ENCODE results near the gene ZNF865.

The ZNF865 gene

GRCh38 chr19:55592391-55593090 is 12.9 kb upstream of the ZNF865 start:
- peaks cover 20% of the 10 kb centered on the region for H3K36me3 ChIP-seq (ENCODE audit: insufficient read depth, low read length)
- TF ChIP-seq EZH2 (IDR thresholded peaks at IDR 0.05; ENCODE audit: borderline replicate concordance, low read length) (no peak), CTCF (IDR thresholded peaks at IDR 0.05; ENCODE audit: low read length) (no peak)
- no peak overlapping the region for H3K4me3 ChIP-seq (ENCODE audit: low read depth, low read length, poor library complexity, severe bottlenecking)
- H3K9me3 ChIP-seq (ENCODE audit: low read length), result no peaks in the 10 kb centered on the region
- no peaks in the 10 kb centered on the region for H3K27me3 ChIP-seq (ENCODE audit: insufficient read depth, low read length)
- no peaks in the 10 kb centered on the region for H3K9me2 ChIP-seq (ENCODE audit: low read depth, low read length)
- no peak overlapping the region for H3K9ac ChIP-seq (ENCODE audit: low read length)
- H3K4me1 ChIP-seq (ENCODE audit: insufficient read depth, low read length, severe bottlenecking), result no peaks in the 10 kb centered on the region
- H2AFZ ChIP-seq (ENCODE audit: low read length), result no peak overlapping the region
- H3K27ac ChIP-seq (ENCODE audit: low read depth, low read length, poor library complexity, severe bottlenecking), result no peak overlapping the region
- no peaks in the 10 kb centered on the region for H3F3A ChIP-seq (ENCODE audit: insufficient read depth, low read length)
- no peaks in the 10 kb centered on the region for H4K20me1 ChIP-seq (ENCODE audit: insufficient read depth, low read length)
- H3K4me2 ChIP-seq (ENCODE audit: low read length), result no peak overlapping the region
- H3K79me2 ChIP-seq (ENCODE audit: insufficient read depth, low read length), result no peaks in the 10 kb centered on the region

- Histone ChIP-seq H4K20me1 (ENCODE audit: insufficient read depth, low read length) (no peaks in the 10 kb centered on the region), H3K27me3 (ENCODE audit: insufficient read depth, low read length) (no peaks in the 10 kb centered on the region), H3K9ac (ENCODE audit: low read length) (no peak overlapping the region), H3K4me2 (ENCODE audit: low read length) (no peak overlapping the region), H3K4me1 (ENCODE audit: insufficient read depth, low read length, severe bottlenecking) (no peaks in the 10 kb centered on the region), H3K27ac (ENCODE audit: low read depth, low read length, poor library complexity, severe bottlenecking) (no peak overlapping the region), H3K79me2 (ENCODE audit: insufficient read depth, low read length) (no peaks in the 10 kb centered on the region), H2AFZ (ENCODE audit: low read length) (no peak overlapping the region), H3F3A (ENCODE audit: insufficient read depth, low read length) (no peaks in the 10 kb centered on the region), H3K36me3 (ENCODE audit: insufficient read depth, low read length) (peaks cover 20% of the 10 kb centered on the region), H3K9me2 (ENCODE audit: low read depth, low read length) (no peaks in the 10 kb centered on the region), H3K9me3 (ENCODE audit: low read length) (no peaks in the 10 kb centered on the region), H3K4me3 (ENCODE audit: low read depth, low read length, poor library complexity, severe bottlenecking) (no peak overlapping the region)
- TF ChIP-seq EZH2 (IDR thresholded peaks at IDR 0.05; ENCODE audit: borderline replicate concordance, low read length) (no peak), CTCF (IDR thresholded peaks at IDR 0.05; ENCODE audit: low read length) (no peak)
Measured at GRCh38 chr19:55593096-55593772, 12.2 kb upstream of the ZNF865 start.

GRCh38 chr19:55594996-55595545 is 10.4 kb upstream of the ZNF865 start:
- no peaks in the 10 kb centered on the region for H3K4me1 ChIP-seq (ENCODE audit: insufficient read depth, low read length, severe bottlenecking)
- no peaks in the 10 kb centered on the region for H3K9me2 ChIP-seq (ENCODE audit: low read depth, low read length)
- no peaks in the 10 kb centered on the region for H3K79me2 ChIP-seq (ENCODE audit: insufficient read depth, low read length)
- peaks cover 20% of the 10 kb centered on the region for H3K36me3 ChIP-seq (ENCODE audit: insufficient read depth, low read length)
- no peak overlapping the region for H2AFZ ChIP-seq (ENCODE audit: low read length)
- H4K20me1 ChIP-seq (ENCODE audit: insufficient read depth, low read length), result no peaks in the 10 kb centered on the region
- no peak overlapping the region for H3K27ac ChIP-seq (ENCODE audit: low read depth, low read length, poor library complexity, severe bottlenecking)
- no peak overlapping the region for H3K9ac ChIP-seq (ENCODE audit: low read length)
- no peaks in the 10 kb centered on the region for H3K27me3 ChIP-seq (ENCODE audit: insufficient read depth, low read length)
- TF ChIP-seq EZH2 (IDR thresholded peaks at IDR 0.05; ENCODE audit: borderline replicate concordance, low read length), result no peak
- TF ChIP-seq CTCF (IDR thresholded peaks at IDR 0.05; ENCODE audit: low read length), result no peak
- no peak overlapping the region for H3K4me3 ChIP-seq (ENCODE audit: low read depth, low read length, poor library complexity, severe bottlenecking)
- no peaks in the 10 kb centered on the region for H3F3A ChIP-seq (ENCODE audit: insufficient read depth, low read length)
- no peaks in the 10 kb centered on the region for H3K9me3 ChIP-seq (ENCODE audit: low read length)
- no peak overlapping the region for H3K4me2 ChIP-seq (ENCODE audit: low read length)
